ENCODE measurements around the gene GTPBP4.

The GTPBP4 gene

DNA sequence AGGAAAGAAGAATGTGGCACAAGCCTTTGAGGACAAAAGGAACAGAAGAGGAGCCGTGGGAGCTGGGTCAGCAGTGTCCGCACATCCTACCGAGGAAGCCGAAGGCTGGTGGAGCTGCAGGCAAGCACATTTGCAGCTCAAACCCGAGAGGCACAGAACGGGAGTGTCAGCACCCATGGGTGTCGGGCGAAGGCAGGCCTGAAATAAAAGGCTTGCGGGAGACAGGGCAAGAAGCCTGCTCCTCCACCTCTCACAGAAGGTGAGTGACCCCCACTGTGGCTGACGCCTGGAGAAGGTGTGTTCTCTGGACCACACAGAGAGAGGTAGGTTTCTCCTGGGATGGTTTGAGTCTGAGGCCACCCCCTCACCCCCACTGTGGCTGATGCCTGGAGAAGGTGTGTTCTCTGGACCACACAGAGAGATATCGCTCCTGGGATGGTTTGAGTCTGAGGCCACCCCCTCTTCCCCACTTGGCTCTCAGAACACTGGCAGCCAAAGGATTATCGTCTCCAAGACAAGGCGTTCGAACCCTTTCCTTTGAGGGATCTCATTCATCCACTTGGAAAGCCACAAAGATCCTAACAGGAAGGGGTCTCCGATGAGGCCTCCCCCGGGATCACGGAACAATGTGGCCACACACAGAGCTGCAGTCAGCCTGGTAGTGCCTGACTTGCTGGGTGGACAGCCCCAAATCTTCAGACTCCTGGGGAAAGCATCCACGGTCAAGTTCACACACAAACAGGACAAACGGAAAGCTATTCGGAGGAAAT, 21.6 kb upstream of the GTPBP4 start:
- DNase-seq (ENCODE audit: low read depth in 2 of 2, low spot score in 1 of 2), result no peak

DNA sequence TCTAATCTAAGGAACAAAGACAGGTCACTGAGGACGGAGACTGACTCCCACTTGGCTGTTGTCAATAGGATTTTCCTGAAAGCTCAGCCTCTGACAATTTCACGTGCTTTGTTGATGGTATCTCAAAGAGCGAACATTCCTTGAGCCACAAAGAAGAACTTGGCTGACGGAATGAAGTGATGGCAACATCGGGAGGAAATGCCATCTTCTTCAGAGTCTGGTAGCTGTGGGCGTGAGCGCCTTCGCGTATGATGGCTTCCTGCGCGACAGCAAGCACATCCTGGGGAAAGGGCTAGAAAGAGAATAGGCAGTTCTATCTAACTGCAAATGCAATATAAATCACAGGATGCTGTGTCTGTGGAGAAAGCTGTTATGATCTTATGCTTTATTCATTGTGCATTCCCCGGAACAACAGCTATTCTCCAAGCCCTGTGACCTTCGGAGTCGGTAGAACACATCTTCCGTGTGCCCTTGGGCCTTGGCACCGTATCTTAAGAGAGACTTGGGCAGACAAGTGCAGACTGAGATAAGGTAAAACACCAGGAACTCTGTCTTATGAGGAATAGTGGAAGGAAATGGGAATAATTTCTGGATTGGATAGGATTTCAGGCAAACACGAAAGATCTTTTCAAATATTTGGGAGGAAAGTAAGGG, 19.6 kb upstream of the GTPBP4 start:
- DNase-seq (ENCODE audit: low read depth in 2 of 2, low spot score in 1 of 2), result no peak

DNA sequence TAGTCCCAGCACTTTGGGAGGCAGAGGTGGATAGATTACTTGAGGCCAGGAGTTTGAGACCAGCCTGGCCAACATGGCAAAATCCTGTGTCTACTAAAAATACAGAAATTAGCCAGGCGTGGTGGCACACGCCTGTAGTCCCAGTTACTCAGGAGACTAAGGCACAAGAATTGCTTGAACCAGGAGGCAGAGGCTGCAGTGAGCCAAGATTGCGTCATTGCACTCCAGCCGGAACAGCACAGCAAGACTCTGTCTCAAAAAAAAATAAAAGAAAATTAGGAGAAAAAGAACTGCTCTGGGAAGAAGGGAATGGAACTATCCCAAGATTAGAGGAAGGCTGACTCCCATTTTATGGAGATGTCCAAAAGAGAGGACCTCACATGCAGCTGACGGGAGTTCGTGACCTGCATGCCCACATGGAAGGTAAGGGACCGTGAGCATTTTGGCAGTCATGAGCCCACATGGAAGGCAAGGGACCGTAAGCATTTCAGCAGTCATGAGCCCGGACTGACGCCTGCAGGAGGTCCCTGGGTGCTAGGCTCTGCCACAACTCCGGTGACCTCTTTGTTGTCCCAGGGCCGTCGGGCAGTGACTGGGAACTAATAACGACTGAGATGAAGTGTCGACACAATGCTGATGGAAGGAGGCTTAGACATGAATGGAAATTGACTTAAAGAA, 18.6 kb upstream of the GTPBP4 start:
- DNase-seq (ENCODE audit: low read depth in 2 of 2, low spot score in 1 of 2), result no peak

DNA sequence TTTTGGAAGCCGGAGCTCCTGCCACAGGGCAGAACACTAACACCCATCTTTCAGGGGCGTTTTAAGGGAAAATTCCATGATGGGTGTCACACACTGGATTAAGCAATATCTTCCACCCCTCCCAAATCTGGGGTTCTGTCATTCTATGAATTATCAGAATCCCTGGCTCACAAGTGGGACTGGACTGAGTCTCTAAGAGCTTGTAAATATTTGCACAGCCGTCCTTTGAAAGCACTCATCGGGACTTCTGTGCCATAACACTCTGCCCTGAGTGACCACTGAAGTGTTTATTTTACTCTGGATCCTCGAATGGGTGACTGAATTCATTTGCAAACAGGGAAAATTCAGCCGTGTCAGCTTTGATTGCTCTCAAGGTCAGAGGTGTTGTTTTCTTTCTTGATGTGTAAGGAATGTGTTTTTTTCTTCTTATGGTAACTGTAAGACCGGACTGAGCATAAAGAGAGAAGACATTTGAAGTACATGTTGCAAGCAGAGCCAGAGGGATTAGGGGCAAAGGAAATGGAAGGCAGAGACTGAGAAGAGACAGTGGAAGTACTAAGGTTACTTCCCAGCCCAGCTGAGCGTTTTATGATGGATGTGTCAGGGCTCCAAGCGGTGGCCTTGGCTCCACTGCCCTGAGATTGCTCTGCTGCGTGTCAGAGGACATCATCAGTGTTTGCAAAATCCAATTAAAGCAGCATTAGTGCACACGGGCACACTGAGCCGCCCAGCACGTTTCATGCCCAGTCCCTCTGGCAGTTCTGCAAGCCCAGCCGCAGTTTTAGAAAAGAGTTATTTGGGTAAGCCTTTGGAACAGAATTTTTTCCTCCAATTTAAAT, 17.7 kb upstream of the GTPBP4 start:
- DNase-seq (ENCODE audit: low read depth in 2 of 2, low spot score in 1 of 2), result no peak

DNA sequence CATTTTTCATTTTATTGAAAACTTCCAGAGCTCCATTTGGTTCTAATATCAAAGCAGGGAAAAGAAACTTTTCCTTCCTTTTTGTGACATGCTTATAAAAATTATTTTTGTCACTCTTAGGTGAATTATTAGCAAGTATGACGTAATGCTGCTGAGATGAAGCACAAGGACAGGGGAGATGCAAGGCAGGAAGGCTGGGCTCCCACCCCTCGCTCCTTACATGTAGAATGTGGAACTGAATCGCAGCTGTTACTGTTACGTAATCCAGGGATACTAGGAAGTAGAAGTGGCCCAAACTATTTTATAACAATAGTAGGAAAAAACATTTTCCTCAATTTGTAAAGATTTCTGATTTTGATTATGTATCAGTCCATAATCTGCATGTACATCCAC, 17.1 kb upstream of the GTPBP4 start:
- DNase-seq (ENCODE audit: low read depth in 2 of 2, low spot score in 1 of 2), result no peak

DNA sequence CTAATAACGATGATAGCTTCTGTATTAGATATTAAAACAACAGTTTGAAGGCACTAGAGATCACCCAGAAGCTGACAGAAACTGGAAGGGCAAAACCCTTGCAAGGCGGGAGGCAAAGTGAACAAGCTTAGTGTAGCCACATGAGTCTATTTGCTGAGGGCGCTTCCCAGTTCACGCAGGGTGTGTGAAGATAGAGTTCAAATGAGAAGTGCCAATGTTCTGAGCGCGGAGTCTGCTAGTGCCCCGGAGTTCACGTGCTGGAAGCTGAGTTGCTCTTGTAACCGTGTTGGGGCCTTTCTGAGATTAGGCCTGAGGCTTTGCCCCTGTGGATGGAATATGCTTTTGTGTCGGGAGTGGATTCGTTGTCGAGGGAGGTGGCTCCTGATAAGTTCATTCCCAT, 16.6 kb upstream of the GTPBP4 start:
- no peak for DNase-seq (ENCODE audit: low read depth in 2 of 2, low spot score in 1 of 2)

DNA sequence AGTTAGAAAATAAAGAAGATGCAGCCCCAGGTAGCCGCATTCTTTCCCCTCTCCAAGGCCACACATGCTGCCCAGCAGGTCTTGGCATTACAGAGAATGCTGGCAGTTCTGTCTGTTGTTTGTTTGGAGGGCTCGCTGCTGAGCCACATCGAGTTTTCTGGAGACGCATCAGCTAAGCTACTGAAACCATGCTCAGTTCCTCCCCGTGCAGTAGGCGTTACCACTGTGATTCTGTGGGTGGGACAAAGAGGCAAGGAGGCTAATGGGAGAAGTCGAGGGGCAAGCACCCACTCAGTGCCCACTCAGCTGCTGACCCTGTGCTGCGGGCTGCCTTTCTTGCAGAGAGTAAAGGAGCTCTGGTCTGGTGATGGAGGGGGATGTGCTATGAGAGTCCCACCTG, 15.5 kb upstream of the GTPBP4 start:
- DNase-seq (ENCODE audit: low read depth in 2 of 2, low spot score in 1 of 2), result no peak

DNA sequence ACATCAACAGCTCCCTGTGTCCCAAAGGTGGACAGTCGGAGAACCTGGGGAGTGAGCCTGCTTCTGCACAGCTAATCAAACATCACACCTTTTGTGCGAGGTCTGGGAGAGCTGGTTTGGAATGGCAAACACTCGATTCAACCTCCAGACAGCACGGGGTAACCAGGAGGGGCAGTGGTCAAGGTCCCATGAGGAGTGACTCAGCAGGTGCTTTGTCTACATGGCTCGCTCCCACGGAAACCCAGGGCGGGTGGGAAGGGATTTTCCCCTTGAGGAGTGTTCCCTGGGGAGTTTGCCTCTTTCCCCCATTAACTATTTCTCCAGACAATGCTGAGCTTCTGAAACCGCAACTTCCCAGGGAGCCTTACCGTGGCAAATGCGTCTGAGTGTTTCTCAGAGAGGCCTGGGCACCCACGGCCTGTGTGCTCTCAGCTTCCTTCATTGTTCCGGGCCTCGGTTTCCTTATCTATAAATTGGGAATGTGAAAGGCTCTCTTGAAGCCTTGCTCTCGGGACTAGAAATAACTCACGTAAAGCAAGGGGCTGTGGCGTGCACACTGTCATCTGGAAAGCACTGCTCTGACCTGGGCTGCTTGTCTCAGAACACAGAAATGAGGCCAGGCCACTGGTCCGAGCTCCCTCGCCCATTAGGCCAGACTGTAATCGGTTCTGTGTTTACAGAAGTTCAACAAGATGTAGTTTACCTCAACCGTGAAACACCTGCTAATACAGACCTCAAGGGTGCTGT, 14.0 kb upstream of the GTPBP4 start:
- no peak for DNase-seq (ENCODE audit: low read depth in 2 of 2, low spot score in 1 of 2)

DNA sequence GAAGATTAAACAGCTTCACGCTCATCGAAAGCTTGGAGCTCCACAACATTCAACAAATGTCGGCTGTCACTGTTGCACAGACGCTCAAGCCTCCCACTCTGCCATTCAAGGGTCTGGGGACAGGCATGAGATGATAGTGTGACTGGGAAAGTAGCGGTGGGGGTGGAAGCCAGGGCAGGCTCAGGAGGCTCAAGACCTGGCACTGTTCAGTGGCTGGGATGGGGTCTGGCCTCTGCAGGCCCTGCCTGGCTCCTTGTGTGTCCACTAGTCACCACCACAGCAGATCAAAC, 13.5 kb upstream of the GTPBP4 start:
- no peak for DNase-seq (ENCODE audit: low read depth in 2 of 2, low spot score in 1 of 2)

DNA sequence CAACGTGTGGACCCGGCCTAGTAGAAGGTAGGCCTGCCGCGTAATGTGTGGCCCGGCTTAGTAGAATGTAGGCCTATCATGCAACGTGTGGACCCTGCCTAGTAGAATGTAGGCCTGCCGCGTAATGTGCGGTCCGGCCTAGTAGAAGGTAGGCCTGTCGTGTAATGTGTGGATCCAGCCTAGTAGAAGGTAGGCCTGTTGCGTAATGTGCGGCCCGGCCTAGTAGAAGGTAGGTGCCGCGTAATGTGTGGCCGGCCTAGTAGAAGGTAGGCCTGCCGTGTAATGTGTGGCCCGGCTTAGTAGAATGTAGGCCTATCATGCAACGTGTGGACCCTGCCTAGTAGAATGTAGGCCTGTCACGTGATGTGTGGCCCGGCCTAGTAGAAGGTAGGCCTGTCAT, 11.9 kb upstream of the GTPBP4 start:
- DNase-seq (ENCODE audit: low read depth in 2 of 2, low spot score in 1 of 2), result no peak

DNA sequence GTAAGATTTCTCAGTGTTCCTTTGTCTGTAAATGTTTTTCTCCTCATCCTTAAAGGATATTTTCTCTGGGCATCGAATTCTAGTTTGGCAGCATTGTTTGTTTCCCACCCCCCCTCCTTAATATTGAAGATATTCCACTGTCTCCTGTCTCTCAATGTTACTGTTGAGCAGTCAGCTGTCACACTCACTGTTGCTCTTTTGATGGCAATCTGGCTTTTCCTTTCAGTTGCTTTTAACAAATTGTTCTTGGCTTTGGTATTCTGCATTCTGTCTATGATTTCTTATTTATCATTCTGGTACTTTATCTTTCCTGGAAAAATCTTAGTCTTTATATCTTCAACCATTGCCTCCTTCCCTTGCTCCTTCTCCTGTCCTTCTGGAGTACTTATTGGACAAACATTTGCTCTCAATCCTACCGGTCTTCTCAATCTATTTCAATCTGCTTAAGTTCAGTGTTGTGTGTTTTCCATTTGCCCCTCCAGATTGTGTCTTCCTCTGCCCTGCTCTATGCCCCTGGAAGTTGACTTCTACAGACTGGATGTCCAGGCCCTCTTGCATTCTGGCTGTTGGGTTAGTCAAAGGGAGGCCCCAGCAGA, 9.3 kb upstream of the GTPBP4 start:
- DNase-seq (ENCODE audit: low read depth in 2 of 2, low spot score in 1 of 2), result no peak

DNA sequence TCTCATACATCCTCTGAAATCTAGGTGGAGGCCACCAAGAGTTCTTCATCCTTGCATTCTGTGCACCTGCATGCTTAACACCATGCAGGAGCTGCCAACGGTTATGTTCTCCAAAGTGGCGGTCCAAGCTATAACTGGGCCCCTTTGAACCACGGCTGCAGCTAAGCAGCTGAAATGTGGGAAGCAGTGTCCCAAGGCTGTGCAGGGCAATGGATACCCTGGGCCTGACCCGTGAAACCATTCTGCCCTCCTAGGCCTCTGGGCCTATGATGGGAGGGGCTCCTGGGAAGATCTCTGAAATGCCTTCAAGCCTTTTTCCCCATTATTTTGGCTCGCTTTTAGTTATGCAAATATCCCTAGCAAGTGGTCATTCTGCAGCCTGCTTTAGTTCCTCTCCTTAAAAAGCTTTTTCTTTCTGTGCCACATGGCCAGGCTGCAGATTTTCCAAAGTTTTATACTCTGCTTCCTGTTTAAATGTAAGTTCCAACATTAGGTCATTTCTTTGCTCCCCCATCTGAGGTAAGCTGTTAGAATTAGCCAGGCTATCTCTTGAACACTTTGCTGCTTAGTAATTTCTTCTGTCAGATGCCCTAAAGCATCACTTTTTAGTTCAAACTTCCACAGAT, 7.7 kb upstream of the GTPBP4 start:
- DNase-seq (ENCODE audit: low read depth in 2 of 2, low spot score in 1 of 2), result no peak

DNA sequence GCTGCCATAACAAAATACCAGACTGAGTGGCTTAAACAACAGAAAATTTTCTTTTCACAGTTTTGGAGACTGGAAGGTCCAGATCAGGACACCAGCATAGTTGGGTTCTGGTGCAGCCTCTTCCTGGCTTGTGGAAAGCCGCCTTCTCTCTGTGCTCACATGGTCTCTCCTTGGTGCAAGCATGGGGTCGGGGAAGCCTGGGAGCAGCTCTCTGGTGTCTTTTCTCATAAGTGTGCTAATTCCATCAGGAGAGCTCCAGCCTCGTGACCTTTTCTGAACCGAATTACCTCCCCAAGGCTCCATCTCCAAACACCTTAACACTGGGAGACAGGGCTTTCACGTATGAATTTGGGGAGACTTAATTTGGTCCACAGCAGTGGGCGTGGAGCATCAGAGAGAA, 4.8 kb upstream of the GTPBP4 start:
- no peak for DNase-seq (ENCODE audit: low read depth in 2 of 2, low spot score in 1 of 2)

DNA sequence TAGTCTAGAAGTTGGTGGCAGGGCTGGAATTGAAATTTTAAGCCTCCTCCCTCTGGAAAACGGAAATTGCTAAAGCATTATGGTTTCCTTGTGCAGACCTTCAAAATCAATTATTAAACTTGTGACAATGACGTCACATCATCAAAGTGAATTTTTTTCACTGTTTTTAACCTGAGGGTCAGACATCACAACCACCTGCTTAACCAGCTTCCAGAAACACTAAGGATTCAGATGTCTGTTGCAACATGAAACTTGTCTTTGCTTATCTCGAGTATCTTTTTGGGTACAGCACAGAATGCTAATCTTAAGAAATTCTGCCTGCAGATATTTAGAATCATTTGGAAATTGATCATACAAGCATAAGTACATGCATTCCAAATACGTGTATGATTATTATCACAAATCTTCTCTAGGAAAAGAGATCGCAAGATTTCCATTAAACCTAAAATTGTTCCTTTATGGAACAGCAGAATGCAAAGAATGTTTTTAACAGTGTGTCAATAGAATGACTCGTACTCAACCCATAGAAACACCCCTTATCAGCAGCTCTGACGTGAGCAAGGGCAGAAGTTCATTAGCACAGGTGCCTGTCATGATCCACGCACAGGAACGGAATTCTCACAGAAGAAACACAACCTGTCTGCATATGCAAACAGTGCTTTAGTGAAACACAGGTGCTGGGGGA, 4.1 kb upstream of the GTPBP4 start:
- no peak for DNase-seq (ENCODE audit: low read depth in 2 of 2, low spot score in 1 of 2)

DNA sequence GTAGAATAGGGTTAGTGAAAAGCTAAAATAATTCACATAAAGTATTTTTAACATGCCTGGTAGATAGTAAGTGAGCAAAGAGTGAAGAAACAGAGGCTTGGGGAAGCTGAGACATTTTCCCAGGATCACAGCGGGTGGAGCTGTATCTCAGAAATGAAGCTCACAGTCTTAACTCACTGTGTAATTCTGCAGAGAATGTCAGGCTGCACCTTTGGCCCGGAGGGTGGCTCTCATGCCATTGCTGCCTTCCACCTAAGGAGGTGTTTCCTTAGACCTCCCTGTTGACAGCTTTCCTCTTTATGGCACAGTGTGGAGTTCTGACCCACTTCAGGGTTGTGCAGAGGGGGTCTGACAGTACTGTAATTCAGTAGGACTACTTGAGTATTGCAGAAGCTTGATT, 2.9 kb upstream of the GTPBP4 start:
- no peak for DNase-seq (ENCODE audit: low read depth in 2 of 2, low spot score in 1 of 2)

DNA sequence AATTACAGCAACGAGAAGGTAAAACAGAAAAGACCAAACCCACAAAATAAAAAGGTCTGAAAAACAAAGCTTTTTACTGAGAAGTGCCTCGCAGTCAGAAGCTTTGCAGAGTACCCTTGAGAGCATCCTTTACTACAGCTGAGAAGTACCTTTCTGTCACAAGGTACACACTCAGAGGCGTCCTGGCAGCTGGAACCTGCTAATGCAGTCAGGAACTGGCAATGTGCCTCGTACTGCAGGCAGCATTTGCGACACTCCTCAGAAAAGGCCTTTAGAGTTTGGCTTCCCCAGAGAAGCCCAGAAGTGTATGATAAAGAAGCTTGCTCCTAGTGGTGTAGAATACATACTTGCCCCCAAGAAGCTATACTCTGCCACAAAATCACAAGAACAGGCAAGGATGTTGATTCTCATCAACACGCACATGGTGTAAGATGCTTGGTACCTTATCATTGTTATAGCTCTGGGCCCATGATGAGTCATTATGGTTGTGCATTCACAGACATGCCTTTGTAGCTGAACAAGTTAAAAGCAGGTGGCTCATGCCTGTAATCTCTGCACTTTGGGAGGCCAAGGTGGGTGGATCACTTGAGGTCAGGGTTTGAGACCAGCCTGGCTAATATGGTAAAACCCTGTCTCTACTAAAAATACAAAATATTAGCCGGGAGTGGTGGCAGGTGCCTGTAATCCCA, 2.0 kb upstream of the GTPBP4 start:
- DNase-seq (ENCODE audit: low read depth in 2 of 2, low spot score in 1 of 2), result no peak

DNA sequence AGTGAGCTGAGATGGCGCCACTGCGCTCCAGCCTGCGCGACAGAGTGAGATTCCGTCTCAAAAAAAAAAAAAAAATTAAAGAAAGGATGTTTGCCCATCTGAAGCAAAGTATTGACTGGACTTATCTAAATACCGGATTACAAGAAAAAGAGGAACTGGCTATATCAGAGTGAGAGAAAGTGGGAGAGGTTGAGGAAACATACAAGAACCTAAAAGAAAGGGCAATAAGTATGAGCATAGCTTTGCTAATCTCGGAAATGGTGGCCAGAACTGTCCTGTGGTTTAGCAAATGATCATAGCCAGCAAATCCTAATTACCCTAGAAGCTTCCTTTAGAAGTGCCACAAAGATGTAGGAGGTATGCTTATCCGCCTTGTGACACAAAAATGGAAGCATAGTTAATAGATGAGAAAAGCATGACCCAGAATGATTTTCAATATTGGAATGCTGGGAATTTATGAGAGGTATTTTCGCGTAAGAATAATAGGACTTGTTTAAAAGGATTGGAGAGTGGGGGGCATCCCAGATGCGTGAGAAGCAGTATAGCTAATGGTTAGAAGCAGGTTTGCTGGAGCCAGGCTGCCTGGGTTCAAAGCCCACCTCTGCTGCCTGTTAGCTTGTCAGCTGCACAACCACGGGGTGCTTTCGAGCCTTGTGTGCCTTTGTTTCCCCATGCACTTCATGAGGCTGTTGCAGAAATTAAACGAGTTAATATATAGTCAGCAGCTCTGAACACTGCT, 1.2 kb upstream of the GTPBP4 start:
- DNase-seq (ENCODE audit: low read depth in 2 of 2, low spot score in 1 of 2), result no peak

DNA sequence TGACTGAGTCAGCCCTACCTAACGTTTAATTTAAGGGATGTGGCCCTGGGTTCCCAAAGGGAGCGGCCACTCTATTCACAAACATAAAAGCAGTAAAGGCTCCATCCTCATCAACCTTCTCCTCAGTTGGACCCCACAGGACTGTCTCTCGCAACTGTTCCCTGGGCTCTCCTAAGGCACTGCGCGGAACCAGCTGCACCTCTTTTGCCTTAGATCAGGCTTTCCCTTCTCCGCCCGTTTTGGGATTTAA, 689 bp upstream of the GTPBP4 start:
- no peak for DNase-seq (ENCODE audit: low read depth in 2 of 2, low spot score in 1 of 2)
